Neural cell (in vitro differentiated cells): Measurements from ENCODE around the gene CDH16. TPM values are rescaled to one million over a fixed set of nuclear protein-coding genes. Genes with fewer than 3 reads are reported as not detected.

Experiments
- H2AFZ ChIP-seq: fragments of 200-600, 300-800 bp; sonication (generic), shearing (Covaris generic); 2 replicates; pipeline ENCODE4 v1.6.0; 2014; ENCODE audit warnings: low read depth, mild to moderate bottlenecking, antibody characterized with exemption, low read length, moderate library complexity
- H3F3A ChIP-seq: fragments of 200-600 bp; shearing (Covaris generic); 2 replicates; pipeline ENCODE4 v1.6.1; 2016; ENCODE audit warnings: mild to moderate bottlenecking, moderate library complexity, mixed read lengths, antibody characterized with exemption, low read length; ENCODE audit not compliant: insufficient read depth, poor library complexity, severe bottlenecking
- H3K27ac ChIP-seq: fragments of 200-600, 300-800 bp; sonication (generic), shearing (Covaris generic); 2 replicates; pipeline ENCODE4 v1.5.1; 2014; ENCODE audit warnings: mild to moderate bottlenecking, low read length, moderate library complexity
- H3K27me3 ChIP-seq: fragments of 300-800, 200-600 bp; sonication (generic), shearing (Covaris generic); 2 replicates; pipeline ENCODE4 v1.6.0; 2014; ENCODE audit warnings: mild to moderate bottlenecking, low read depth, low read length, moderate library complexity; ENCODE audit not compliant: insufficient read depth
- H3K36me3 ChIP-seq: fragments of 300-800, 200-600 bp; sonication (generic), shearing (Covaris generic); 2 replicates; pipeline ENCODE4 v1.5.1; 2014; ENCODE audit warnings: mild to moderate bottlenecking, antibody characterized with exemption, low read length, moderate library complexity; ENCODE audit not compliant: insufficient read depth
- H3K4me2 ChIP-seq: fragments of 300-800, 200-600 bp; sonication (generic), shearing (Covaris generic); 2 replicates; pipeline ENCODE4 v1.6.0; 2014; ENCODE audit warnings: mild to moderate bottlenecking, low read length
- H3K4me3 ChIP-seq: fragments of 300-800, 200-600 bp; sonication (generic), shearing (Covaris generic); 2 replicates; pipeline ENCODE4 v1.5.1; 2014; ENCODE audit warnings: mild to moderate bottlenecking, low read length, moderate library complexity
- H3K79me2 ChIP-seq: fragments of 200-600 bp; shearing (Covaris generic); replicated peaks from 2 replicates; pipeline ENCODE4 v1.6.0; 2014; ENCODE audit warnings: mild to moderate bottlenecking, low read length, moderate library complexity; ENCODE audit not compliant: insufficient read depth
- H3K9ac ChIP-seq: fragments of 300-800, 200-600 bp; sonication (generic), shearing (Covaris generic); 2 replicates; pipeline ENCODE4 v1.6.1; 2016; ENCODE audit warnings: mild to moderate bottlenecking, low read length, mixed read lengths
- H3K9me2 ChIP-seq: fragments of 200-600 bp; shearing (Covaris generic); 2 replicates; pipeline ENCODE4 v1.6.1; 2016; ENCODE audit warnings: mild to moderate bottlenecking, low read length, mixed read lengths; ENCODE audit not compliant: insufficient read depth
- H3K9me3 ChIP-seq: fragments of 200-600, 300-800 bp; sonication (generic), shearing (Covaris generic); 2 replicates; pipeline ENCODE4 v1.6.1; 2016; ENCODE audit warnings: mild to moderate bottlenecking, mixed run types, low read length, moderate library complexity, mixed read lengths
- H4K20me1 ChIP-seq: fragments of 200-600 bp; shearing (Covaris generic); 2 replicates; pipeline ENCODE4 v1.6.1; 2016; ENCODE audit warnings: mild to moderate bottlenecking, mixed run types; ENCODE audit not compliant: insufficient read depth
- EP300 ChIP-seq: fragments of 450-650 bp; conservative IDR thresholded peaks from 2 replicates; pipeline ENCODE4 v1.6.1; 2014; ENCODE audit warnings: antibody characterized with exemption, mild to moderate bottlenecking, moderate library complexity; ENCODE audit not compliant: poor library complexity, severe bottlenecking
- EZH2 ChIP-seq: fragments of 200-600, 300-800 bp; shearing (Covaris generic), sonication (generic); IDR thresholded peaks from 2 replicates; pipeline ENCODE4 v1.6.1; 2014; ENCODE audit warnings: antibody characterized with exemption, low read length, borderline replicate concordance, mild to moderate bottlenecking; ENCODE audit not compliant: insufficient read depth, poor library complexity, severe bottlenecking
- MXI1 ChIP-seq: fragments of 450-650 bp; conservative IDR thresholded peaks from 2 replicates; pipeline ENCODE4 v1.6.1; 2014; ENCODE audit warnings: antibody characterized with exemption, mild to moderate bottlenecking; ENCODE audit not compliant: poor library complexity, severe bottlenecking
- POLR2AphosphoS5 ChIP-seq: IDR thresholded peaks from 2 replicates; pipeline ENCODE4 v1.6.1; 2012
- RAD21 ChIP-seq: fragments of 450-650 bp; conservative IDR thresholded peaks from 2 replicates; pipeline ENCODE4 v1.6.1; 2014; ENCODE audit warnings: antibody characterized with exemption, mild to moderate bottlenecking, moderate library complexity
- SMC3 ChIP-seq: fragments of 450-650 bp; conservative IDR thresholded peaks from 2 replicates; pipeline ENCODE4 v1.6.1; 2014; ENCODE audit warnings: antibody characterized with exemption, mild to moderate bottlenecking, moderate library complexity; ENCODE audit not compliant: poor library complexity
- TAF1 ChIP-seq: IDR thresholded peaks from 2 replicates; pipeline ENCODE4 v1.6.1; 2012; ENCODE audit warnings: low read depth
- polyA plus RNA-seq: library from polyadenylated mRNA; depleted of rRNA; stranded (reverse); fragments of >200 nt; gene quantifications from 2 replicates; pipeline ENCODE4 v1.2.3, GENCODE V29; 2014
- TF ChIP-seq, protein P1 (sequence below): IDR thresholded peaks from 2 replicates; pipeline ENCODE4 v1.6.1; 2012; ENCODE audit warnings: borderline replicate concordance
- TF ChIP-seq, protein P2 (sequence below): fragments of 450-650 bp; IDR thresholded peaks from 2 replicates; pipeline ENCODE4 v1.5.1; 2014; ENCODE audit warnings: antibody characterized with exemption, mild to moderate bottlenecking, moderate library complexity; ENCODE audit not compliant: poor library complexity, severe bottlenecking

The CDH16 gene
- polyA plus RNA-seq, 1 donor from 2014 or later, result not detected

DNA sequence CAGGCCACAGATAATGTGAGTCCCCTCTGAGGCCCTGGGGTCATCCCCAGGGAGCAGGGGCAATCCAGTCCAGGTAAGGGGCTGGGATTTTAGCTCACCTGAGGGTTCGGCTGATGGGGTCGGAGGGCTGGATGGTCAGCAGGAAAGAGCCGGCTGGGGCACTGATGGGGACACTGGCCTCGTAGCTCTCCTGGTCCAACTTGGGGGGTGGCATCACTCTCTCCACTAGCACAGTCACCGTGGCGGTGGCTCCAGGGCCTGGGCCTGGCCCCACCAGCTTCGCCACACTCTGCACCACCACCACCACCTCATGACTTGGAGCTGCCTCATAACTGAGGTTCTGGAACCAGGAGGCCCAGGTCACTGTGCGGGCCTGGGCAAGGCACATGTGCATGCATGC is 6.9 kb downstream of the CDH16 start:
- TF ChIP-seq MXI1, result no peak
- TF ChIP-seq, protein P1, sequence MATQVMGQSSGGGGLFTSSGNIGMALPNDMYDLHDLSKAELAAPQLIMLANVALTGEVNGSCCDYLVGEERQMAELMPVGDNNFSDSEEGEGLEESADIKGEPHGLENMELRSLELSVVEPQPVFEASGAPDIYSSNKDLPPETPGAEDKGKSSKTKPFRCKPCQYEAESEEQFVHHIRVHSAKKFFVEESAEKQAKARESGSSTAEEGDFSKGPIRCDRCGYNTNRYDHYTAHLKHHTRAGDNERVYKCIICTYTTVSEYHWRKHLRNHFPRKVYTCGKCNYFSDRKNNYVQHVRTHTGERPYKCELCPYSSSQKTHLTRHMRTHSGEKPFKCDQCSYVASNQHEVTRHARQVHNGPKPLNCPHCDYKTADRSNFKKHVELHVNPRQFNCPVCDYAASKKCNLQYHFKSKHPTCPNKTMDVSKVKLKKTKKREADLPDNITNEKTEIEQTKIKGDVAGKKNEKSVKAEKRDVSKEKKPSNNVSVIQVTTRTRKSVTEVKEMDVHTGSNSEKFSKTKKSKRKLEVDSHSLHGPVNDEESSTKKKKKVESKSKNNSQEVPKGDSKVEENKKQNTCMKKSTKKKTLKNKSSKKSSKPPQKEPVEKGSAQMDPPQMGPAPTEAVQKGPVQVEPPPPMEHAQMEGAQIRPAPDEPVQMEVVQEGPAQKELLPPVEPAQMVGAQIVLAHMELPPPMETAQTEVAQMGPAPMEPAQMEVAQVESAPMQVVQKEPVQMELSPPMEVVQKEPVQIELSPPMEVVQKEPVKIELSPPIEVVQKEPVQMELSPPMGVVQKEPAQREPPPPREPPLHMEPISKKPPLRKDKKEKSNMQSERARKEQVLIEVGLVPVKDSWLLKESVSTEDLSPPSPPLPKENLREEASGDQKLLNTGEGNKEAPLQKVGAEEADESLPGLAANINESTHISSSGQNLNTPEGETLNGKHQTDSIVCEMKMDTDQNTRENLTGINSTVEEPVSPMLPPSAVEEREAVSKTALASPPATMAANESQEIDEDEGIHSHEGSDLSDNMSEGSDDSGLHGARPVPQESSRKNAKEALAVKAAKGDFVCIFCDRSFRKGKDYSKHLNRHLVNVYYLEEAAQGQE, result no peak
- TF ChIP-seq TAF1, result no peak
- TF ChIP-seq, protein P2, sequence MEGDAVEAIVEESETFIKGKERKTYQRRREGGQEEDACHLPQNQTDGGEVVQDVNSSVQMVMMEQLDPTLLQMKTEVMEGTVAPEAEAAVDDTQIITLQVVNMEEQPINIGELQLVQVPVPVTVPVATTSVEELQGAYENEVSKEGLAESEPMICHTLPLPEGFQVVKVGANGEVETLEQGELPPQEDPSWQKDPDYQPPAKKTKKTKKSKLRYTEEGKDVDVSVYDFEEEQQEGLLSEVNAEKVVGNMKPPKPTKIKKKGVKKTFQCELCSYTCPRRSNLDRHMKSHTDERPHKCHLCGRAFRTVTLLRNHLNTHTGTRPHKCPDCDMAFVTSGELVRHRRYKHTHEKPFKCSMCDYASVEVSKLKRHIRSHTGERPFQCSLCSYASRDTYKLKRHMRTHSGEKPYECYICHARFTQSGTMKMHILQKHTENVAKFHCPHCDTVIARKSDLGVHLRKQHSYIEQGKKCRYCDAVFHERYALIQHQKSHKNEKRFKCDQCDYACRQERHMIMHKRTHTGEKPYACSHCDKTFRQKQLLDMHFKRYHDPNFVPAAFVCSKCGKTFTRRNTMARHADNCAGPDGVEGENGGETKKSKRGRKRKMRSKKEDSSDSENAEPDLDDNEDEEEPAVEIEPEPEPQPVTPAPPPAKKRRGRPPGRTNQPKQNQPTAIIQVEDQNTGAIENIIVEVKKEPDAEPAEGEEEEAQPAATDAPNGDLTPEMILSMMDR, result no peak
- no peak for TF ChIP-seq RAD21
- TF ChIP-seq SMC3, result no peak
- H3K9me2 ChIP-seq, result no peaks in the 10 kb centered on the region

DNA sequence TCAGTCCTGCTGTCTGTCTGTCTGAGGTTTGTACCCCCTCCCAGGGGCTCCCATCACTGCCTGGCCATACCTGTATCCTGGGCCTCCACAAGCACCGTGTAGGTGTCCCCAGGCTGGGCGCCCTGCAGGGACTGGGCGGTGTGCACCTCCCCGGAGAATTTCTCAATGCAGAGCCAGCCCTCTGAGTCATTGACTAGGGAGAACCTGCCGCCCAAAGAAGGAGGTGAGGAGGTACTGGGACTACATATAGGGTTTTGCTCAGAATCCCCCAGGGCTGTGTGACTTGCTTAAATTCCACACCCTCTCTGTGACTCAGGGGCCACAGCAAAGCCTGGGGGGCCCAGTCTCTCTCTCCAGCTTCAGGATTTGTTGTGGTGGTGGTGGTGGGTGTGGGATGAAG is 7.6 kb downstream of the CDH16 start:
- H3K27me3 ChIP-seq, result no peaks in the 10 kb centered on the region
- no peak overlapping the region for H3K4me3 ChIP-seq
- H2AFZ ChIP-seq, result no peak overlapping the region
- H3K4me2 ChIP-seq, result no peak overlapping the region
- no peaks in the 10 kb centered on the region for H3K36me3 ChIP-seq
- no peak overlapping the region for H3K9ac ChIP-seq
- TF ChIP-seq, protein P2, result no peak
- no peak for TF ChIP-seq MXI1
- TF ChIP-seq EZH2, result no peak
- TF ChIP-seq EP300, result no peak
- TF ChIP-seq RAD21, result no peak
- no peak for TF ChIP-seq SMC3
- no peak for TF ChIP-seq TAF1
- TF ChIP-seq POLR2AphosphoS5, result no peak
- TF ChIP-seq, protein P1, result no peak
- no peaks in the 10 kb centered on the region for H3K9me3 ChIP-seq
- no peaks in the 10 kb centered on the region for H4K20me1 ChIP-seq
- H3K9me2 ChIP-seq, result no peaks in the 10 kb centered on the region
- H3K79me2 ChIP-seq, result no peaks in the 10 kb centered on the region
- H3K27ac ChIP-seq, result no peak overlapping the region
- H3F3A ChIP-seq, result no peaks in the 10 kb centered on the region

More for the DNA sequence above, 6.9 kb downstream of the CDH16 start:
- Histone ChIP-seq H3K9me3 (no peaks in the 10 kb centered on the region), H3K27me3 (no peaks in the 10 kb centered on the region), H2AFZ (no peak overlapping the region), H3K4me3 (no peak overlapping the region), H4K20me1 (no peaks in the 10 kb centered on the region), H3K9ac (no peak overlapping the region), H3K27ac (no peak overlapping the region), H3K36me3 (no peaks in the 10 kb centered on the region), H3K4me2 (no peak overlapping the region), H3K79me2 (no peaks in the 10 kb centered on the region), H3F3A (no peaks in the 10 kb centered on the region)
